GM12878 (cell line): ENCODE measurements around the gene IVL. TPM values are rescaled to one million over a fixed set of nuclear protein-coding genes. Genes with fewer than 3 reads are reported as not detected.

ENCODE experiments used
- ATAC-seq: fragments of 200-7000 bp; cut with Tn5 transposase; 3 replicates; pipeline ENCODE4 v1.9.1; 2020; ENCODE audit warnings: mild to moderate bottlenecking, moderate library complexity
- BruUV-seq: library from RNA; stranded (reverse); fragments of 400-500 nt; replicated peaks from 2 replicates; lab custom pipeline; 2021; lab: Mats Ljungman, UMichigan
- CTCF ChIA-PET: fragments of 300-600 bp; sonication (Branson Sonifier 250); formaldehyde crosslinking; extraction: SDS; loops from one replicate; lab custom pipeline; 2021; ENCODE audit warnings: inconsistent platforms; lab: Yijun Ruan, JAX
- POLR2A ChIA-PET: fragments of 350-600 bp; formaldehyde crosslinking; extraction: SDS; loops from one replicate; lab custom pipeline; 2021; ENCODE audit warnings: inconsistent platforms; lab: Charles Lee
- RAD21 ChIA-PET: fragments of 300-600 bp; sonication (Branson Sonifier 250); formaldehyde crosslinking; loops from one replicate; lab custom pipeline; 2023; ENCODE audit warnings: antibody characterized with exemption; ENCODE audit not compliant: unreplicated experiment; lab: Charles Lee
- SMC1A ChIA-PET: fragments of 300-600 bp; sonication (Branson Sonifier 250); formaldehyde crosslinking; loops from one replicate; lab custom pipeline; 2023; ENCODE audit not compliant: unreplicated experiment, uncharacterized antibody; lab: Charles Lee
- DNase-seq: peaks from one replicate; pipeline ENCODE4 v3.0.0-alpha.2; 2011; ENCODE audit warnings: low read depth, low spot score
- FAIRE-seq: peaks from 3 replicates; lab custom pipeline; 2011; peaks lifted over from hg19 to GRCh38; lab: Jason Lieb, UNC
- H2AFZ ChIP-seq: 2 replicates; pipeline ENCODE4 v1.6.0; 2011; ENCODE audit warnings: low read depth, low read length, control low read depth; ENCODE audit not compliant: control insufficient read depth
- H3K27ac ChIP-seq: 2 replicates; pipeline ENCODE4 v1.5.1; 2011; ENCODE audit warnings: control low read depth; ENCODE audit not compliant: control insufficient read depth, insufficient read depth
- H3K27me3 ChIP-seq, 2 experiments: replicated peaks in 1 of 2; 2 replicates each; pipeline versions ENCODE4 v1.6.0 to v1.6.1; 2011; ENCODE audit warnings: low read length in 1 of 2; ENCODE audit not compliant: control insufficient read depth in 2 of 2, insufficient read depth in 2 of 2
- H3K36me3 ChIP-seq, 2 experiments: 2 replicates each; pipeline ENCODE4 v1.5.1; 2011; ENCODE audit warnings: low read length in 1 of 2; ENCODE audit not compliant: control insufficient read depth in 2 of 2, insufficient read depth in 2 of 2
- H3K4me1 ChIP-seq: 2 replicates; pipeline ENCODE4 v1.6.1; 2011; ENCODE audit warnings: mild to moderate bottlenecking, low read length, moderate library complexity, mixed read lengths; ENCODE audit not compliant: control insufficient read depth, insufficient read depth
- H3K4me2 ChIP-seq: 2 replicates; pipeline ENCODE4 v1.6.0; 2011; ENCODE audit warnings: control low read depth; ENCODE audit not compliant: control insufficient read depth, insufficient read depth
- H3K4me3 ChIP-seq: fragments of 200-600 bp; sonication (generic); 2 replicates; pipeline ENCODE4 v1.5.1; 2016
- H3K79me2 ChIP-seq: 2 replicates; pipeline ENCODE4 v1.6.0; 2011; ENCODE audit warnings: low read length; ENCODE audit not compliant: control insufficient read depth, insufficient read depth
- H3K9ac ChIP-seq: 2 replicates; pipeline ENCODE4 v1.8.0; 2011; ENCODE audit warnings: low read length, control low read depth, mixed read lengths; ENCODE audit not compliant: control insufficient read depth, insufficient read depth
- H3K9me3 ChIP-seq: replicated peaks from 3 replicates; pipeline ENCODE4 v1.5.1; 2011; ENCODE audit warnings: mild to moderate bottlenecking, low read length; ENCODE audit not compliant: control insufficient read depth, insufficient read depth
- H4K20me1 ChIP-seq: 2 replicates; pipeline ENCODE4 v1.6.0; 2011; ENCODE audit not compliant: control insufficient read depth, insufficient read depth
- JUND ChIP-seq: IDR thresholded peaks from 2 replicates; pipeline ENCODE4 v1.6.1; 2012; ENCODE audit warnings: low read depth, mild to moderate bottlenecking, low read length, improper control_type of control experiment, moderate library complexity
- PAX5 ChIP-seq: IDR thresholded peaks from 2 replicates; pipeline ENCODE4 v1.6.1; 2011; ENCODE audit warnings: low read depth, low read length, borderline replicate concordance
- PML ChIP-seq: IDR thresholded peaks from 2 replicates; pipeline ENCODE4 v1.6.1; 2012; ENCODE audit warnings: low read length, inconsistent platforms
- RUNX3 ChIP-seq: IDR thresholded peaks from 2 replicates; pipeline ENCODE4 v1.6.1; 2012; ENCODE audit warnings: low read length, inconsistent platforms
- SMAD5 ChIP-seq: IDR thresholded peaks from 2 replicates; pipeline ENCODE4 v1.6.1; 2016; ENCODE audit warnings: antibody characterized with exemption, low read depth
- SUZ12 ChIP-seq: fragments of 200-600 bp; sonication (generic); IDR thresholded peaks from one replicate; pipeline ENCODE4 v1.6.1; 2018; ENCODE audit warnings: antibody characterized with exemption, mild to moderate bottlenecking; ENCODE audit not compliant: unreplicated experiment
- WGBS: methylation state at CpG from one replicate; pipeline ENCODE4 v1.1.6; 2016; ENCODE audit warnings: low lambda C conversion rate; ENCODE audit not compliant: insufficient replicate concordance, insufficient coverage; ENCODE audit errors: missing lambda C conversion rate; 5-methylcytosine and 5-hydroxymethylcytosine counted together
- in situ Hi-C: fragments of 300-500 bp; cut with MboI; formaldehyde crosslinking; loops from 9 replicates; pipeline ENCODE4 v1.14.3; 2018; ENCODE audit warnings: mixed read lengths
- intact Hi-C: fragments of 100-400 bp; cut with micrococcal nuclease; formaldehyde crosslinking; loops from one replicate; pipeline ENCODE4 v1.14.2; 2022; ENCODE audit not compliant: unreplicated experiment
- polyA plus RNA-seq, 11 experiments: library from polyadenylated mRNA; depleted of rRNA in 4 of 11; unstranded in 6 of 11; stranded (reverse) in 5 of 11; fragments of >200 nt; fragmentation: Nextera tagmentation in 4 of 11; fragmentation: Illumina TruSeq in 1 of 11; extraction: Ambion mirVana in 4 of 11; extraction: Trizol in 1 of 11; gene quantifications; 1 replicate in 1 of 11; 2 replicates in 10 of 11; pipeline versions ENCODE4 v1.2.1 to v1.2.3, GENCODE V29; 2011 to 2016; ENCODE audit warnings: inconsistent platforms in 2 of 11, missing spikeins in 2 of 11, low read depth in 1 of 11
- total RNA-seq, 4 experiments: library from RNA; depleted of rRNA in 3 of 4; stranded (reverse); fragments of >200 nt in 3 of 4; fragmentation: Illumina TruSeq in 1 of 4; extraction: Trizol in 1 of 4; gene quantifications; 2 replicates each; pipeline versions ENCODE4 v1.2.1 to v1.2.3, GENCODE V29; 2013 to 2021

The IVL gene
- total and polyA plus RNA-seq, 10 of the 15 experiments (the other 5 are each of a cell fraction or from before 2014, with no cell fraction given), result 1.4 to 20.3 (median 13.4) TPM

GRCh38 chr1:152888126-152888525 is 20.2 kb upstream of the IVL start:
- Histone ChIP-seq H3K4me2 (no peak overlapping the region), H4K20me1 (no peaks in the 10 kb centered on the region), H3K4me1 (peaks cover 18% of the 10 kb centered on the region), H2AFZ (no peak overlapping the region), H3K9me3 (no peaks in the 10 kb centered on the region), H3K27me3 (no peaks in the 10 kb centered on the region), H3K79me2 (no peaks in the 10 kb centered on the region), H3K9ac (no peak overlapping the region), H3K4me3 (no peak overlapping the region), H3K36me3 (no peaks in the 10 kb centered on the region), H3K27ac (no peak overlapping the region)
- BruUV-seq, result no TSS peak
- no peak for ATAC-seq
- CTCF ChIA-PET, result interaction anchor here (0.7 to 3.3 kb wide), 3 partner anchors 14 to 305 kb away, joined by 3 to 13 read pairs (median 5); no protein-coding TSS in a partner anchor
- POLR2A ChIA-PET, result no interaction called here
- in situ Hi-C loops (no loop called here), intact Hi-C loops (no loop called here)
- no peak for DNase-seq
- WGBS, result 94% methylated on average over 1 of the region's 1 CpG
- TF ChIP-seq SUZ12 (no peak), JUND (no peak), PAX5 (no peak), RUNX3 (no peak), SMAD5 (no peak)
- SMC1A ChIA-PET, result interaction anchor here (1.0 kb wide), 1 partner anchor 10 kb away, joined by 3 read pairs; the partner anchor contains the start of gene SMCP
- no peak for FAIRE-seq
- RAD21 ChIA-PET, result interaction anchor here (0.7 to 1.1 kb wide), 3 partner anchors 10 to 1012 kb away, joined by 3 read pairs; no protein-coding TSS in a partner anchor

GRCh38 chr1:152899027-152899426 is 9.3 kb upstream of the IVL start:
- Histone ChIP-seq H4K20me1 (no peaks in the 10 kb centered on the region), H3K36me3 (no peaks in the 10 kb centered on the region), H3K27ac (no peak overlapping the region), H2AFZ (no peak overlapping the region), H3K27me3 (peaks cover 0 to 2% of the 10 kb centered on the region in 2 experiments; a peak in 1 of 4 replicates), H3K4me1 (peaks cover 5% of the 10 kb centered on the region), H3K9me3 (no peaks in the 10 kb centered on the region), H3K9ac (no peak overlapping the region), H3K79me2 (no peaks in the 10 kb centered on the region), H3K4me2 (no peak overlapping the region), H3K4me3 (no peak overlapping the region)
- POLR2A ChIA-PET, result no interaction called here
- DNase-seq (no peak), FAIRE-seq (no peak), ATAC-seq (no peak)
- BruUV-seq, result no TSS peak
- intact Hi-C loops, result no loop called here
- SMC1A ChIA-PET, result interaction anchor here (1.2 kb wide), 1 partner anchor 13 kb away, joined by 4 read pairs; no protein-coding TSS in a partner anchor
- in situ Hi-C loops, result no loop called here
- WGBS, result 52% methylated on average over 4 of the region's 4 CpGs
- RAD21 ChIA-PET, result no interaction called here
- CTCF ChIA-PET, result no interaction called here
- no peak for TF ChIP-seq PML
